Common myeloid progenitor, CD34-positive (primary cell): Measurements from ENCODE around the gene TRDN.

Source experiments
- CTCF ChIA-PET: fragments of 350-600 bp; sonication (Branson Sonifier 250); formaldehyde crosslinking; loops from one replicate; lab custom pipeline; 2021; ENCODE audit warnings: antibody characterized with exemption; lab: Charles Lee
- POLR2A ChIA-PET: fragments of 350-600 bp; sonication (Branson Sonifier 250); formaldehyde crosslinking; loops from one replicate; lab custom pipeline; 2021; ENCODE audit warnings: antibody characterized with exemption; lab: Charles Lee
- DNase-seq, 3 donors: peaks; one replicate each; pipeline versions ENCODE4 v3.0.0 to v3.0.0-alpha.2; 2013
- H3K27ac ChIP-seq, 2 experiments: 1 replicate in 1 of 2; 2 replicates in 1 of 2; pipeline ENCODE4 v1.7.0; 2013; ENCODE audit warnings: inconsistent platforms in 2 of 2, low read length in 2 of 2, mild to moderate bottlenecking in 2 of 2, low read depth in 1 of 2, moderate library complexity in 1 of 2; ENCODE audit not compliant: severe bottlenecking in 2 of 2, insufficient read depth in 1 of 2, poor library complexity in 1 of 2
- H3K27me3 ChIP-seq, 5 experiments: replicated peaks in 2 of 5; 1 replicate in 3 of 5; 2 replicates in 2 of 5; pipeline versions ENCODE4 v1.6.1 to v1.7.0; 2013; ENCODE audit warnings: low read length in 4 of 5, mild to moderate bottlenecking in 2 of 5, moderate library complexity in 2 of 5, inconsistent platforms in 1 of 5; ENCODE audit not compliant: insufficient read depth in 5 of 5, control insufficient read depth in 4 of 5
- H3K36me3 ChIP-seq, 4 experiments: 1 replicate in 2 of 4; 2 replicates in 2 of 4; pipeline versions ENCODE4 v1.6.1 to v1.7.0; 2013; ENCODE audit warnings: low read length in 3 of 4, control low read depth in 1 of 4, mild to moderate bottlenecking in 1 of 4; ENCODE audit not compliant: control insufficient read depth in 4 of 4, insufficient read depth in 4 of 4
- H3K4me1 ChIP-seq, 4 experiments: 1 replicate in 3 of 4; 2 replicates in 1 of 4; pipeline versions ENCODE4 v1.6.1 to v1.7.1; 2013; ENCODE audit warnings: low read length in 3 of 4, mild to moderate bottlenecking in 3 of 4, control low read depth in 1 of 4, inconsistent platforms in 1 of 4, moderate library complexity in 1 of 4; ENCODE audit not compliant: control insufficient read depth in 4 of 4, insufficient read depth in 4 of 4; ENCODE audit errors: control extremely low read depth in 1 of 4
- H3K4me3 ChIP-seq, 7 experiments: 1 replicate in 4 of 7; 2 replicates in 3 of 7; pipeline versions ENCODE4 v1.5.1 to v1.7.0; 2013; ENCODE audit warnings: mild to moderate bottlenecking in 7 of 7, low read length in 6 of 7, moderate library complexity in 6 of 7, inconsistent platforms in 2 of 7, low read depth in 2 of 7, control low read depth in 1 of 7; ENCODE audit not compliant: insufficient read depth in 4 of 7, control insufficient read depth in 1 of 7; ENCODE audit errors: extremely low read depth in 1 of 7
- H3K9me3 ChIP-seq, 5 experiments: 1 replicate in 4 of 5; 2 replicates in 1 of 5; pipeline versions ENCODE4 v1.6.1 to v1.7.1; 2013; ENCODE audit warnings: low read length in 4 of 5, mild to moderate bottlenecking in 2 of 5, inconsistent platforms in 1 of 5, low read depth in 1 of 5, moderate library complexity in 1 of 5; ENCODE audit not compliant: control insufficient read depth in 4 of 5, insufficient read depth in 2 of 5; ENCODE audit errors: control extremely low read depth in 1 of 5
- WGBS: methylation state at CpG from one replicate; pipeline ENCODE4 v1.1.5; 2013; ENCODE audit not compliant: insufficient coverage; 5-methylcytosine and 5-hydroxymethylcytosine counted together

Gene TRDN

GRCh38 chr6:123529058-123529457 lies 107.7 kb downstream of the TRDN start:
- POLR2A ChIA-PET: no interaction called here
- Histone ChIP-seq H3K36me3 (no peaks in the 10 kb centered on the region), H3K4me3 (no peak overlapping the region), H3K9me3 (no peaks in the 10 kb centered on the region), H3K27ac (no peak overlapping the region), H3K4me1 (no peaks in the 10 kb centered on the region), H3K27me3 (no peaks in the 10 kb centered on the region)
- no peak for DNase-seq
- CTCF ChIA-PET: no interaction called here
- 100% methylated on average over 4 of the region's 4 CpGs for WGBS

DNA sequence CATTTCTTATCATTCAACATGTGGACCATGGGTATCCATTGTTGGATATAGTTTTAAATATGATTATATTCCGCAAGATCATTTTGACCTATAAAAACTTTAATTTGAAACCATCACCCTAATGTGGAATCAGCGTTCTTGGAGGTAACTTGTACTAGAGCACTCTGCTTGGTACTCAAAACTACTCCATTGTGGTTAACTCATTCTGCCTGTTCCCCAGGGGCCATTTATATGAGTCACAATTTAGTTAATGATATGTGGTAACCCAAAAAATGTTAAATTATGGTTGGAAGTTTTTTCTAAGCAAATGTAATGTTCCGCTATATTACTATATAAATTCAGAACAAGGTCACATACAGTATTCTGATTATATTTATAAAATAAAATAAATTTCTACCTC lies 109.3 kb downstream of the TRDN start:
- 100% methylated on average over 1 of the region's 3 CpGs for WGBS
- Histone ChIP-seq H3K27ac (no peak overlapping the region), H3K9me3 (no peaks in the 10 kb centered on the region), H3K4me1 (no peaks in the 10 kb centered on the region), H3K27me3 (no peaks in the 10 kb centered on the region), H3K4me3 (no peak overlapping the region), H3K36me3 (no peaks in the 10 kb centered on the region)
- CTCF ChIA-PET: no interaction called here
- DNase-seq: no peak
- POLR2A ChIA-PET: interaction anchor here (0.6 kb wide), 1 partner anchor 100 kb away, joined by 5 read pairs; no protein-coding TSS in a partner anchor

- no peaks in the 10 kb centered on the region for H3K36me3 ChIP-seq
- WGBS: 86% methylated on average over 1 of the region's 2 CpGs
- DNase-seq: no peak
- H3K4me3 ChIP-seq: no peak overlapping the region
- POLR2A ChIA-PET: no interaction called here
- H3K27ac ChIP-seq: no peak overlapping the region
- CTCF ChIA-PET: interaction anchor here (0.6 kb wide), 1 partner anchor 983 kb away, joined by 5 read pairs; no protein-coding TSS in a partner anchor
- H3K27me3 ChIP-seq: no peaks in the 10 kb centered on the region
- H3K9me3 ChIP-seq: no peaks in the 10 kb centered on the region
- no peaks in the 10 kb centered on the region for H3K4me1 ChIP-seq
These were observed 110.6 kb downstream of the TRDN start for GRCh38 chr6:123526128-123526527.

- WGBS: no CpG with 5 or more reads among the region's 1 CpG
- no peaks in the 10 kb centered on the region for H3K27me3 ChIP-seq
- POLR2A ChIA-PET: no interaction called here
- no peak overlapping the region for H3K27ac ChIP-seq
- CTCF ChIA-PET: no interaction called here
- no peaks in the 10 kb centered on the region for H3K4me1 ChIP-seq
- H3K4me3 ChIP-seq: no peak overlapping the region
- DNase-seq: no peak
- H3K36me3 ChIP-seq: no peaks in the 10 kb centered on the region
- no peaks in the 10 kb centered on the region for H3K9me3 ChIP-seq
These were observed 112.0 kb downstream of the TRDN start for GRCh38 chr6:123524781-123525180.

DNA sequence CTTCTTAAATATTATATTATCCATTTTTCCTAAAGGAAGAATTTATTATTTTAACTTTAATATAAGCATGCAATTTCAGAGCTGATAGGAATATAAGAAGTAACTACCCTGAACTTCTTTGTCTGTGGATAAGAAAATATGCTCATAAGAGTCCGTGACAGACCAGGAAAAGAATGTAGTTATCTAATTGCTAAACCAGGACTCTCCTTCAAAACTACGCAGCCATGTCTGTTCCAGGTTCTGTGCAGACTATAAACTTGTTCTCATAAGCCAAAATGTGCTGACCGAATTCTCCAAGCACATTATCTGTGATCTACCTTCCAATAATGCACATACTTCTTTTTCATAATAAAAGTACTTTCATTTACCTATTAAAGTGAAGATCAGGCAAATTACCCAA lies 116.5 kb downstream of the TRDN start:
- no peak overlapping the region for H3K4me3 ChIP-seq
- H3K36me3 ChIP-seq: no peaks in the 10 kb centered on the region
- 100% methylated on average over 3 of the region's 3 CpGs for WGBS
- H3K9me3 ChIP-seq: no peaks in the 10 kb centered on the region
- no peaks in the 10 kb centered on the region for H3K4me1 ChIP-seq
- CTCF ChIA-PET: no interaction called here
- POLR2A ChIA-PET: interaction anchor here (0.6 kb wide), 1 partner anchor 79 kb away, joined by 3 read pairs; no protein-coding TSS in a partner anchor
- no peak overlapping the region for H3K27ac ChIP-seq
- DNase-seq: no peak
- no peaks in the 10 kb centered on the region for H3K27me3 ChIP-seq

GRCh38 chr6:123519189-123519505 lies 117.6 kb downstream of the TRDN start:
- no peak for DNase-seq
- H3K9me3 ChIP-seq: no peaks in the 10 kb centered on the region
- H3K36me3 ChIP-seq: no peaks in the 10 kb centered on the region
- CTCF ChIA-PET: no interaction called here
- no peaks in the 10 kb centered on the region for H3K4me1 ChIP-seq
- H3K27ac ChIP-seq: no peak overlapping the region
- H3K4me3 ChIP-seq: no peak overlapping the region
- POLR2A ChIA-PET: no interaction called here
- H3K27me3 ChIP-seq: no peaks in the 10 kb centered on the region

- Histone ChIP-seq H3K27me3 (no peaks in the 10 kb centered on the region), H3K36me3 (no peaks in the 10 kb centered on the region), H3K4me1 (no peaks in the 10 kb centered on the region), H3K4me3 (no peak overlapping the region), H3K27ac (no peak overlapping the region), H3K9me3 (no peaks in the 10 kb centered on the region)
- no peak for DNase-seq
- CTCF ChIA-PET: interaction anchor here (0.8 kb wide), 1 partner anchor 12 kb away, joined by 3 read pairs; no protein-coding TSS in a partner anchor
- POLR2A ChIA-PET: no interaction called here
- 96% methylated on average over 5 of the region's 5 CpGs for WGBS
These were observed 118.1 kb downstream of the TRDN start for GRCh38 chr6:123518441-123519188.
